Measurements from ENCODE around the gene TNS3. TPM values are rescaled to one million over a fixed set of nuclear protein-coding genes. Genes with fewer than 3 reads are reported as not detected.

The TNS3 gene
- total RNA-seq, 1 donor from 2014 or later, result 174 TPM

DNA sequence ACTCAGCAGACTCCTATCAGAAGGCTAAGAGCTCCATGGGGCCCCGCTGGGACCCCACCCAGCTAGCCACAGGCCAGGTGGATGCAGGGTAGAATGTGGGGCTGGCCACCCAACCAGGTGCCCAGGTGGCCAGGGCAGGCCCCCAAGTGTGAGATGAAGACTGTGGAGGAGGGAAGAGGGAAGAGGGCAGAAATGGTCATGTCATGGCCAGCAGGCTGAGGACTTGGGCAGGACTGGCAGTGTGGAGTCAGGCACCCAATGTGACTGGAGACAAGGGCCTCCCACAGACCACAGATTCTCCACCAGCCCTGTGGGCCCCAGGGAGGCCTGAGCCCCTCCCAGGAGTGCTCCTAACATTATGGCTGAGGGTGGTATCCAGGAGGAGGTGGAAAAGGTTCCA, 141.6 kb downstream of the TNS3 start:
- TF ChIP-seq, protein P1, sequence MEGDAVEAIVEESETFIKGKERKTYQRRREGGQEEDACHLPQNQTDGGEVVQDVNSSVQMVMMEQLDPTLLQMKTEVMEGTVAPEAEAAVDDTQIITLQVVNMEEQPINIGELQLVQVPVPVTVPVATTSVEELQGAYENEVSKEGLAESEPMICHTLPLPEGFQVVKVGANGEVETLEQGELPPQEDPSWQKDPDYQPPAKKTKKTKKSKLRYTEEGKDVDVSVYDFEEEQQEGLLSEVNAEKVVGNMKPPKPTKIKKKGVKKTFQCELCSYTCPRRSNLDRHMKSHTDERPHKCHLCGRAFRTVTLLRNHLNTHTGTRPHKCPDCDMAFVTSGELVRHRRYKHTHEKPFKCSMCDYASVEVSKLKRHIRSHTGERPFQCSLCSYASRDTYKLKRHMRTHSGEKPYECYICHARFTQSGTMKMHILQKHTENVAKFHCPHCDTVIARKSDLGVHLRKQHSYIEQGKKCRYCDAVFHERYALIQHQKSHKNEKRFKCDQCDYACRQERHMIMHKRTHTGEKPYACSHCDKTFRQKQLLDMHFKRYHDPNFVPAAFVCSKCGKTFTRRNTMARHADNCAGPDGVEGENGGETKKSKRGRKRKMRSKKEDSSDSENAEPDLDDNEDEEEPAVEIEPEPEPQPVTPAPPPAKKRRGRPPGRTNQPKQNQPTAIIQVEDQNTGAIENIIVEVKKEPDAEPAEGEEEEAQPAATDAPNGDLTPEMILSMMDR (IDR thresholded peaks at IDR 0.05), result no peak
- Histone ChIP-seq H3K4me1 (peaks cover 16% of the 10 kb centered on the region), H3K27ac (no peak overlapping the region), H3K9me3 (no peaks in the 10 kb centered on the region), H3K4me3 (no peak overlapping the region), H3K36me3 (peaks cover 23% of the 10 kb centered on the region), H3K27me3 (ENCODE audit: low read depth) (no peaks in the 10 kb centered on the region)
- ATAC-seq (no peak), DNase-seq (no peak)
- intact Hi-C loops (cut with DNase I), result no loop called here

DNA sequence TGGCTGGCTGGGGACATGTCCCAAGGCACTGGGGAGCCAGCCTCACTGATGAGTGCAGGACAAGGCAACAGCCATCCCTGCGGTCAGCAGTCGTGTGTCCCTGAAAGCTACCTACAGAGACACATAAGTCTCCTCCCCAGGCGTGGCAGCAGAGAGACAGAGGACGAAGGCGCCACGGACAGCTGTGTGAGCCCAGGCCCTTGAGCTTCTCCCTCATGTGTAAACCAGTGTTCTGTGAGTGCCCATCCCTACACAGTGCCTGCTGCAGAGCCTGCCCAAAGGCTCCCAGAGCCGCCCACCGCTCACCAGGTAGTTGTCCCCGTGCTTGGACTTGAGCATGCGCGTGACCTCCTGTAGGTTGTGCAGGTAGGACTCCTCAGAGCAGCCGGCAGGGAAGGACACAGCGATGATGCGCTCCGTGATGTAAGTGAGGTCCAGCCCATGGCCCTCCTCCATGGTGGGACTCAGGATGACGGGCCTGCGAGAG, 142.7 kb downstream of the TNS3 start:
- no peaks in the 10 kb centered on the region for H3K9me3 ChIP-seq
- TF ChIP-seq, protein P1 (IDR thresholded peaks at IDR 0.05), result no peak
- H3K36me3 ChIP-seq, result peaks cover 33% of the 10 kb centered on the region
- intact Hi-C loops (cut with DNase I), result loop anchor here (10.0 kb wide), 1 partner anchor 366 kb away; no protein-coding TSS in a partner anchor
- ATAC-seq, result no peak
- H3K4me1 ChIP-seq, result peaks cover 10% of the 10 kb centered on the region
- DNase-seq, result no peak
- H3K27ac ChIP-seq, result no peak overlapping the region
- no peak overlapping the region for H3K4me3 ChIP-seq
- H3K27me3 ChIP-seq (ENCODE audit: low read depth), result no peaks in the 10 kb centered on the region

DNA sequence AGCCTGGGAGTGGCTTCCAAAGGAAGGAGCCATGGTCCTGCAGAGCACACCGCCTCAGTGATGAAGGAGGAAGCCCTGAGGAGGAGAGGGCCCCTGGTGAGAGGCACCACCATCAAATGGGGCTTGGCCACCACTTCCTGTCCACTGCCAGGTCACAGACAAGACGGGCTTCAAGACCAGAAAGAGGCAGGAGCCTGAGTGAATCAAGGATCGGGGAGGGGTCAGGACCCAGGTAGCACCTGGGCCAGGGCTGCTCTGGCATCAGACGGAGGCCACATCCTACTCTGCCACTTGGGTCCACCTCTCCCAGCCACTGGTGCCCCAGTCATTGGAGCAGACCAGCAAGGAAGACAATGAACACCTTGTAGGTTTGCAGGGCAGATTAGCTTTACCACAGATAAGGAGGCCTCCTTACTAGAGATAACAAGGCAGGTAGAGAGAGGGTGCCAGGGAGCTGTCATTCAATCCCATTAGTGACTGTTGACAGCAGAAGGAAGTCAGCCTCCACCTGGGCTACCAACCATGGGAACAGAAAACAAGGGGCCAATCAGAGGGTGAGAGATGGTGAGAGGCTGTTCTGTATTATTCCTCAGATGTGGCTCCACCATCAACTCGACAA, 143.4 kb downstream of the TNS3 start:
- intact Hi-C loops (cut with DNase I), result loop anchor here (10.0 kb wide), 1 partner anchor 366 kb away; no protein-coding TSS in a partner anchor
- no peak for DNase-seq

DNA sequence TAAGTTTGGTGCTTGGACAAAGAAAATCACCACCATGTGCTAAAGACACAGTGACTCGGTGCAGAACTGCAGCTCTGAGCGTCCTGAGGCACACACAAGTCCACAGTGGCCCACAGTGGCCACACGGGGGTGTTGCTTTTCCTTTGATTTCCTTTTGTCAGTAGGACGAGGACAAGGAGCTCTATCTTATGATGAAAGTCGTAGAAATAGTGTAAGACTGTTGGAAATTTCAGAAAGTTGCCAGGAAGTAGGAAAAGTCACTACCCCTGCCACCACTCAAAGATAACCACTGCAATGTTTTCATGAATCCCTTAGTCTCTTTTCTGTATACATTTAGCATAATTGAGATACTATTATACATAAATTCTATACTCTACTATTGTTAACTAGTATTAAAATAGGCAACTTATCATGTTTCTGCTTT, 146.0 kb downstream of the TNS3 start:
- Histone ChIP-seq H3K27ac (no peak overlapping the region), H3K4me3 (no peak overlapping the region), H3K27me3 (ENCODE audit: low read depth) (no peaks in the 10 kb centered on the region), H3K36me3 (peaks cover 42% of the 10 kb centered on the region), H3K4me1 (peaks cover 5% of the 10 kb centered on the region), H3K9me3 (no peaks in the 10 kb centered on the region)
- intact Hi-C loops (cut with DNase I), result loop anchor here (10.0 kb wide), 1 partner anchor 369 kb away; no protein-coding TSS in a partner anchor
- TF ChIP-seq, protein P1 (IDR thresholded peaks at IDR 0.05), result peak; percentile 71
- ATAC-seq (peak; percentile 75 to 81), DNase-seq (no peak)

More for the DNA sequence above, 143.4 kb downstream of the TNS3 start:
- H3K36me3 ChIP-seq, result peaks cover 37% of the 10 kb centered on the region
- ATAC-seq, result no peak
- TF ChIP-seq, protein P1 (IDR thresholded peaks at IDR 0.05), result no peak
- no peak overlapping the region for H3K27ac ChIP-seq
- H3K4me1 ChIP-seq, result peaks cover 10% of the 10 kb centered on the region
- H3K9me3 ChIP-seq, result no peaks in the 10 kb centered on the region
- no peaks in the 10 kb centered on the region for H3K27me3 ChIP-seq (ENCODE audit: low read depth)
- no peak overlapping the region for H3K4me3 ChIP-seq

DNA sequence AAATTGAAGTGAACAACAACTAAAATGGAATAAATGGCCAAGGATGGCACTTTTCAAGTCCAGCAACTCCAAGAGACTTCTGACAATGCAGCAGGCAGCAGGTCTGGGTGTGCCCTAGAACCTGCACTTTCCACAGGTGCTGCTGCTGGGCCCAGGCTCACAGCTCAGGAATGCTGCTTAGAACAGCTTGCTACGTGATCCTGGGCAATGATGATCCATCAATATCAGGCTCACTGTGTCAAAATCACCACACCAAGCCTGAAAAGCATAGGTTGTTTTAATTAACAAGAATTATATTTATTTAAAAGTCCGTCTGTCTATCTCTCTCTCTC, 148.4 kb downstream of the TNS3 start:
- no peaks in the 10 kb centered on the region for H3K27me3 ChIP-seq (ENCODE audit: low read depth)
- ATAC-seq, result no peak
- no peak overlapping the region for H3K4me3 ChIP-seq
- H3K36me3 ChIP-seq, result peaks cover 31% of the 10 kb centered on the region
- H3K4me1 ChIP-seq, result peaks cover 5% of the 10 kb centered on the region
- H3K9me3 ChIP-seq, result no peaks in the 10 kb centered on the region
- no peak overlapping the region for H3K27ac ChIP-seq
- TF ChIP-seq, protein P1 (IDR thresholded peaks at IDR 0.05), result no peak
- no peak for DNase-seq
- intact Hi-C loops (cut with DNase I), result loop anchor here (10.0 kb wide), 1 partner anchor 371 kb away; no protein-coding TSS in a partner anchor
